ENCODE measurements around the gene MITF. TPM values are rescaled to one million over a fixed set of nuclear protein-coding genes. Genes with fewer than 3 reads are reported as not detected.

Gene MITF
- total RNA-seq, 1 donor from 2014 or later = 2.0 TPM

DNA sequence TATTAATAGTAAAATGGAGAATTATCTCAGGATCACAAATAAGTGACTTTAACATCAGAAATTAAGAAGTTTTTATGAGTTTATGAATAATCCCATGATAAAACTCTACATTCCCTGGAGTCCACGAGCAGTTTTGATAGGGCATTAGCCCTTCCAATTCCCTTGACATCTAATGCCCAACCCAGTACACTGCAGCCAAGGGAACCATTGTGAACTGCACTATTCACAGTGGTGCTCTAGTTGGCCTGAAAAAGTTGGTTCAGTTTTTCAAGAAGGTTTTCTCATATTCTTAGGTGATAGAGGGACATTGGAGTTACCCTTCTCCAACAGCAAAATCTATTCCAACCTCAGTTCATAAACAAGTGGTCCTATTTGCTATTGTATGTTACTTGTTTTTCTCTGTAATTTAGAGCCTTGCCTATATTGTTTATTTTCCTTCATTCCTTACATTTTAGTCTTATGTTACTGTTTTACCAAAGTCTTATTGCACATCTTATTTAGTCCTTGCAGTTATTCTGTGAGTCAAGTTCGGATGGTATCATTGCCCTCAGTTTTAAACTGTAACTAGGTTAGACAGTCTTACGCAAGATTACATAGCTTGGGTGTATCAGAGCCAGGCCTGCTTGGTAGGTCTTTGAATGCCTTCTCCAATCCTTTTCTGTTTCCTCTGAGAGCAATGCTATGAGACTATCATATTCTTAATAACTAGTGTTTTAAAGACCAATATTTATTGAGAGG, 202.3 kb downstream of the MITF start:
- Mint-ChIP-seq H3K4me1 (peaks cover 16% of the 10 kb centered on the region), H3K27ac (ENCODE audit: unreplicated experiment) (no peak overlapping the region), H3K4me3 (no peak overlapping the region), H3K27me3 (ENCODE audit: low read depth) (peaks cover 18% of the 10 kb centered on the region), H3K36me3 (ENCODE audit: low read depth) (no peaks in the 10 kb centered on the region), H3K9me3 (no peaks in the 10 kb centered on the region)
- TF ChIP-seq, protein P1, sequence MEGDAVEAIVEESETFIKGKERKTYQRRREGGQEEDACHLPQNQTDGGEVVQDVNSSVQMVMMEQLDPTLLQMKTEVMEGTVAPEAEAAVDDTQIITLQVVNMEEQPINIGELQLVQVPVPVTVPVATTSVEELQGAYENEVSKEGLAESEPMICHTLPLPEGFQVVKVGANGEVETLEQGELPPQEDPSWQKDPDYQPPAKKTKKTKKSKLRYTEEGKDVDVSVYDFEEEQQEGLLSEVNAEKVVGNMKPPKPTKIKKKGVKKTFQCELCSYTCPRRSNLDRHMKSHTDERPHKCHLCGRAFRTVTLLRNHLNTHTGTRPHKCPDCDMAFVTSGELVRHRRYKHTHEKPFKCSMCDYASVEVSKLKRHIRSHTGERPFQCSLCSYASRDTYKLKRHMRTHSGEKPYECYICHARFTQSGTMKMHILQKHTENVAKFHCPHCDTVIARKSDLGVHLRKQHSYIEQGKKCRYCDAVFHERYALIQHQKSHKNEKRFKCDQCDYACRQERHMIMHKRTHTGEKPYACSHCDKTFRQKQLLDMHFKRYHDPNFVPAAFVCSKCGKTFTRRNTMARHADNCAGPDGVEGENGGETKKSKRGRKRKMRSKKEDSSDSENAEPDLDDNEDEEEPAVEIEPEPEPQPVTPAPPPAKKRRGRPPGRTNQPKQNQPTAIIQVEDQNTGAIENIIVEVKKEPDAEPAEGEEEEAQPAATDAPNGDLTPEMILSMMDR (conservative IDR thresholded peaks at IDR 0.05) = no peak
- no peak for DNase-seq (ENCODE audit: low read depth, low spot score)

DNA sequence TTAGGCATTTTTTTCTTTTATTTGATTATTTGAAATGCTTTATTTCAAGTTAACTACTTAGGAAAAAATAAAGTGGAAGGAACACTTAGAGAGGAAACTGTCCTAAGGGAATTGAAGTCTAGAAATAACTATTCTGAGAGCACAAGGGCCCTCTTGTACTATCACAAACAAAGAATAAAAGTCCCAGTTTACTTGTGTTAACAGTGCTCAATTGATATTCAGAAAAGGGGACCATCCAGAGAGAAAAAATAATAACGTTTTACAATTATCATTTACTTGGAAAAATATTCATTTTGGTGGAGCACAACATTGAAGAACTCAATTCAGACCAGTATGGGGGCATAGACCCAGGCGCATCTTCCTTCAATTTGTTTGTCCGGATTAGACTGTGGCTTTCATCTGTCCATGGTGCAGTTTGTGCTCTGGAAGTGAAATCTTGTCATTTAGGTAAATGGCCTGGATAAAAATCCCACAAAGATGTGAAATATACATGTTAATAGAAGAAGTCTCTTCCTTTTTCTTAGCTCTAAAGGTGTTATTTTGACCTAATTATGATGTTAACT, 205.7 kb downstream of the MITF start:
- H3K4me3 Mint-ChIP-seq = no peak overlapping the region
- peaks cover 14% of the 10 kb centered on the region for H3K27me3 Mint-ChIP-seq (ENCODE audit: low read depth)
- H3K27ac Mint-ChIP-seq (ENCODE audit: unreplicated experiment) = no peak overlapping the region
- DNase-seq (ENCODE audit: low read depth, low spot score) = no peak
- TF ChIP-seq, protein P1 (conservative IDR thresholded peaks at IDR 0.05) = no peak
- H3K36me3 Mint-ChIP-seq (ENCODE audit: low read depth) = no peaks in the 10 kb centered on the region
- H3K4me1 Mint-ChIP-seq = peaks cover 16% of the 10 kb centered on the region
- no peaks in the 10 kb centered on the region for H3K9me3 Mint-ChIP-seq

DNA sequence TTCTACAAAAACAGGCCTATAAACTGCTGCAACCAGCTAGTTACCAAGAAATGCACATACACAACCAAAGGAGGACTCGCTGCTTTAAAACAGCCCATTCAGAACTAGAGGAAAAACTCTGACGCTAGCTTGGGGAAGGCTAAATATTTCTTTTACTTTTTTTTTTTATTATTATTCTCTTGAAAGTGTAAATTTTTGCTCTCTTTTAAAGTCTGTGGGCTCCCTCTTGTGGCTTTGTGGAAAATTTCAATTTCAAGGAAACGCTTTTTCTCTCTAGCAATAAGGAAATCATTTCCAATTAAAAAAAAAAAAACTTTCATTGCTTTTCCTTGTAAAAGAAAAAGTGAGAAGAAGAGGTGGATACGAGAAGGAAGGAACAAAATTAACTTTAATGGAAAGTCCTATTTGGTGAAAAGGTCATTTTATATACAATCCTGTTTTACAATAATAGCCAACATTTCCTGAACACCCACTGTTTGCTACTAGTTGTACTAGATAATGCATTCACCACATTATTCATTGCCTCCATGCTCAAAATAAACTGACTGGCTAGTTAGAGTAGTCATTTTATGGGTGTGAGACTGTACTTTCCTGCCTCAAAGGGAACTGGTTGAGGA, 209.1 kb downstream of the MITF start:
- H3K9me3 Mint-ChIP-seq = no peaks in the 10 kb centered on the region

DNA sequence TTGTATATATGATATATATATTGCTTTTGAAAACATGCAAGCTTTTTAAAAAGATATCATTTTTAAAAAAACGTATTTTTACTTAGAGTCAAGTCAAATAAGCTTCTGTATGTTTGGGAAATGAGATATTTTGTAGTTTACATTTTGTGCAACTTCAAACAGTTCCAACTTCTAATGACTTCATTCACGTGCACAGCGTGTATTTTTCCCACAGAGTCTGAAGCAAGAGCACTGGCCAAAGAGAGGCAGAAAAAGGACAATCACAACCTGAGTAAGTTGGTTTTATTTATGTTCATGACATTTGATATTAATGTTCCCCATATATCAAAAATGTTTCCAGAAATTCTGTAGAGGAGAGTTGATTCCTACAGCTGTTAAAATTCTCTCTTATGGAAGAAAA, 212.4 kb downstream of the MITF start:
- H3K9me3 Mint-ChIP-seq = no peaks in the 10 kb centered on the region
- H3K4me3 Mint-ChIP-seq = no peak overlapping the region
- no peak for DNase-seq (ENCODE audit: low read depth, low spot score)
- H3K27ac Mint-ChIP-seq (ENCODE audit: unreplicated experiment) = no peak overlapping the region
- H3K36me3 Mint-ChIP-seq (ENCODE audit: low read depth) = no peaks in the 10 kb centered on the region
- peaks cover 7% of the 10 kb centered on the region for H3K27me3 Mint-ChIP-seq (ENCODE audit: low read depth)
- no peaks in the 10 kb centered on the region for H3K4me1 Mint-ChIP-seq
- TF ChIP-seq, protein P1 (conservative IDR thresholded peaks at IDR 0.05) = no peak

More for the DNA sequence above, 209.1 kb downstream of the MITF start:
- Mint-ChIP-seq H3K4me3 (no peak overlapping the region), H3K4me1 (peaks cover 16% of the 10 kb centered on the region), H3K36me3 (ENCODE audit: low read depth) (no peaks in the 10 kb centered on the region), H3K27me3 (ENCODE audit: low read depth) (peaks cover 12% of the 10 kb centered on the region), H3K27ac (ENCODE audit: unreplicated experiment) (no peak overlapping the region)
- TF ChIP-seq, protein P1 (conservative IDR thresholded peaks at IDR 0.05) = peak; percentile 86
- DNase-seq (ENCODE audit: low read depth, low spot score) = no peak

DNA sequence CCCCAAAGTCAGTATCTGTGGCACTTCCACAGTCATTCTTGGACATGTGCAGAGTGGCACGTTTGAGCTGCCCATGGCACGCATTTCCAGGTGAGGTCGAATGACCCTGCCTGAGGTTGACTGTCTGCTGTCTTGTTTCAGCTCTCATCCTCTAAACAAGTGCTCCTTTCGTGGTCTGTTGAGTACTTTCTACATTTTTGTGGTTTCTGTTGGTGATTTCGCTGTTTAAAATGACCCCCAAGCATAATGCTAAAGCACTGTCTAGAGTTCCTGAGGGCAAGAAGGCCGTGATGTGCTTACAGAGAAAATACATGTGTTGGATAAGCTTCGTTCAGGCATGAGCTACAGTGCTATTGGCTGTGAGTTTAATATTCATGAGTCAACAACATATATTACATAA, 220.3 kb downstream of the MITF start:
- H3K27ac Mint-ChIP-seq (ENCODE audit: unreplicated experiment) = no peak overlapping the region
- no peaks in the 10 kb centered on the region for H3K36me3 Mint-ChIP-seq (ENCODE audit: low read depth)
- TF ChIP-seq, protein P1 (conservative IDR thresholded peaks at IDR 0.05) = no peak
- H3K4me3 Mint-ChIP-seq = no peak overlapping the region
- peaks cover 2% of the 10 kb centered on the region for H3K9me3 Mint-ChIP-seq
- H3K4me1 Mint-ChIP-seq = peaks cover 5% of the 10 kb centered on the region
- H3K27me3 Mint-ChIP-seq (ENCODE audit: low read depth) = no peaks in the 10 kb centered on the region
- no peak for DNase-seq (ENCODE audit: low read depth, low spot score)
